ENCODE results near the gene TTC24. TPM values are rescaled to one million over a fixed set of nuclear protein-coding genes. Genes with fewer than 3 reads are reported as not detected.
A peak's percentile ranks its signal among the peaks of the same experiment; 100 is the strongest.
"Not testable (repeated sequence)": the region's sequence is repeated elsewhere in the genome, so short reads cannot be mapped to it uniquely, and the experiment has no call there.

The TTC24 gene
- total RNA-seq, 1 donor from 2014 or later: 19.6 TPM

GRCh38 chr1:156586323-156586722 lies 6.8 kb downstream of the TTC24 start:
- CTCF ChIA-PET: interaction anchor here (0.7 to 2.8 kb wide), 4 partner anchors 22 to 201 kb away, joined by 4 to 15 read pairs (median 7); no protein-coding TSS in a partner anchor
- Mint-ChIP-seq H3K27me3 (no peaks in the 10 kb centered on the region), H3K4me1 (peaks cover 35% of the 10 kb centered on the region), H3K27ac (no peak overlapping the region), H3K36me3 (ENCODE audit: low read depth) (peaks cover 8% of the 10 kb centered on the region), H3K4me3 (no peak overlapping the region), H3K9me3 (no peaks in the 10 kb centered on the region)
- intact Hi-C loops (cut with micrococcal nuclease): no loop called here
- DNase-seq (no peak), ATAC-seq (ENCODE audit: low read depth) (no peak)
- POLR2A ChIA-PET: interaction anchor here (0.9 to 1.0 kb wide), 2 partner anchors 14 to 86 kb away, joined by 4 read pairs; partner anchors contain the start of gene MEF2D
- TF ChIP-seq, protein P1, sequence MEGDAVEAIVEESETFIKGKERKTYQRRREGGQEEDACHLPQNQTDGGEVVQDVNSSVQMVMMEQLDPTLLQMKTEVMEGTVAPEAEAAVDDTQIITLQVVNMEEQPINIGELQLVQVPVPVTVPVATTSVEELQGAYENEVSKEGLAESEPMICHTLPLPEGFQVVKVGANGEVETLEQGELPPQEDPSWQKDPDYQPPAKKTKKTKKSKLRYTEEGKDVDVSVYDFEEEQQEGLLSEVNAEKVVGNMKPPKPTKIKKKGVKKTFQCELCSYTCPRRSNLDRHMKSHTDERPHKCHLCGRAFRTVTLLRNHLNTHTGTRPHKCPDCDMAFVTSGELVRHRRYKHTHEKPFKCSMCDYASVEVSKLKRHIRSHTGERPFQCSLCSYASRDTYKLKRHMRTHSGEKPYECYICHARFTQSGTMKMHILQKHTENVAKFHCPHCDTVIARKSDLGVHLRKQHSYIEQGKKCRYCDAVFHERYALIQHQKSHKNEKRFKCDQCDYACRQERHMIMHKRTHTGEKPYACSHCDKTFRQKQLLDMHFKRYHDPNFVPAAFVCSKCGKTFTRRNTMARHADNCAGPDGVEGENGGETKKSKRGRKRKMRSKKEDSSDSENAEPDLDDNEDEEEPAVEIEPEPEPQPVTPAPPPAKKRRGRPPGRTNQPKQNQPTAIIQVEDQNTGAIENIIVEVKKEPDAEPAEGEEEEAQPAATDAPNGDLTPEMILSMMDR (IDR thresholded peaks at IDR 0.05): no peak

- Mint-ChIP-seq H3K4me1 (peaks cover 31% of the 10 kb centered on the region), H3K4me3 (no peak overlapping the region)
- ATAC-seq (ENCODE audit: low read depth): no peak
Observed at GRCh38 chr1:156586892-156587477, 7.5 kb downstream of the TTC24 start.

DNA sequence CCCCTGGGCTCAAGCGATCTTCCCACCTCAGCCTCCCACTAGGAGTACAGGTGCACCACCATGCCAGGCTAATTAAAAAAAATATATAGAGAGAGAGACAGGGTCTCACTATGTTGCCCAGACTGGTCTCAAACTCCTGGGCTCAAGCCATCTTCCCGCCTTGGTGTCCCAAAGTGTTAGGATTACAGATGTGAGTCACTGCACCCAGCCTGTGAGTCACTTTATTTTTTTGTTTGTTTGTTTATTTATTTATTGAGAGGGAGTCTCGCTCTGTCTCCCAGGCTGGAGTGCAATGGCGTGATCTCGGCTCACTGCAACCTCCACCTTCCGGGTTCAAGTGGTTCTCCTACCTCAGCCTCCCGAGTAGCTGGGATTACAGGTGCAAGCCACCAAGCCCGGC lies 8.4 kb downstream of the TTC24 start:
- POLR2A ChIA-PET; ATAC-seq (ENCODE audit: low read depth); H3K27ac Mint-ChIP-seq; intact Hi-C loops (cut with micrococcal nuclease); H3K36me3 Mint-ChIP-seq (ENCODE audit: low read depth); H3K27me3 Mint-ChIP-seq; DNase-seq; H3K4me3 Mint-ChIP-seq; H3K9me3 Mint-ChIP-seq: not testable (repeated sequence)
- CTCF ChIA-PET: interaction anchor here (1.1 to 2.1 kb wide), 3 partner anchors 23 to 107 kb away, joined by 3 to 9 read pairs (median 3); no protein-coding TSS in a partner anchor
- H3K4me1 Mint-ChIP-seq: peaks cover 31% of the 10 kb centered on the region

More at GRCh38 chr1:156586892-156587477, 7.5 kb downstream of the TTC24 start:
- ChIA-PET POLR2A (interaction anchor here (0.6 to 0.9 kb wide), 4 partner anchors 14 to 729 kb away, joined by 3 to 4 read pairs (median 4); no protein-coding TSS in a partner anchor), CTCF (interaction anchor here (0.6 to 2.8 kb wide), 5 partner anchors 17 to 106 kb away, joined by 3 to 15 read pairs (median 3); no protein-coding TSS in a partner anchor)
- Mint-ChIP-seq H3K36me3 (ENCODE audit: low read depth) (peaks cover 8% of the 10 kb centered on the region), H3K9me3 (no peaks in the 10 kb centered on the region), H3K27me3 (no peaks in the 10 kb centered on the region), H3K27ac (no peak overlapping the region)
- DNase-seq: no peak
- TF ChIP-seq, protein P1 (IDR thresholded peaks at IDR 0.05): no peak
- intact Hi-C loops (cut with micrococcal nuclease): no loop called here

- CTCF ChIA-PET: interaction anchor here (1.4 to 2.1 kb wide), 3 partner anchors 19 to 108 kb away, joined by 3 to 9 read pairs (median 4); no protein-coding TSS in a partner anchor
- peaks cover 23% of the 10 kb centered on the region for H3K4me1 Mint-ChIP-seq
- no peak for DNase-seq
- H3K27ac Mint-ChIP-seq: no peak overlapping the region
- no peaks in the 10 kb centered on the region for H3K27me3 Mint-ChIP-seq
- intact Hi-C loops (cut with micrococcal nuclease): no loop called here
- no peak for ATAC-seq (ENCODE audit: low read depth)
- H3K4me3 Mint-ChIP-seq: no peak overlapping the region
- POLR2A ChIA-PET: interaction anchor here (1.2 kb wide), 1 partner anchor 38 kb away, joined by 3 read pairs; no protein-coding TSS in a partner anchor
- TF ChIP-seq, protein P1 (IDR thresholded peaks at IDR 0.05): no peak
- H3K9me3 Mint-ChIP-seq: no peaks in the 10 kb centered on the region
- peaks cover 17% of the 10 kb centered on the region for H3K36me3 Mint-ChIP-seq (ENCODE audit: low read depth)
Observed at GRCh38 chr1:156589546-156589945, 10.0 kb downstream of the TTC24 start.

- intact Hi-C loops (cut with micrococcal nuclease): loop anchor here (1.0 kb wide), 2 partner anchors 8 to 11 kb away; partner anchors contain the start of gene GPATCH4
- H3K4me1 Mint-ChIP-seq: peaks cover 21% of the 10 kb centered on the region
- no peak for ATAC-seq (ENCODE audit: low read depth)
- TF ChIP-seq, protein P1 (IDR thresholded peaks at IDR 0.05): no peak
- ChIA-PET CTCF (interaction anchor here (0.7 to 4.0 kb wide), 7 partner anchors 9 to 205 kb away, joined by 3 to 18 read pairs (median 8); no protein-coding TSS in a partner anchor), POLR2A (interaction anchor here (0.5 to 2.7 kb wide), 15 partner anchors 8 to 378 kb away, joined by 3 to 44 read pairs (median 6); partner anchors contain the start of genes GPATCH4, MEF2D and PMF1)
- peaks cover 24% of the 10 kb centered on the region for H3K36me3 Mint-ChIP-seq (ENCODE audit: low read depth)
- H3K27ac Mint-ChIP-seq: peak overlapping the region; percentile 94
- no peaks in the 10 kb centered on the region for H3K9me3 Mint-ChIP-seq
- H3K27me3 Mint-ChIP-seq: no peaks in the 10 kb centered on the region
- no peak for DNase-seq
- peak overlapping the region; percentile 24 for H3K4me3 Mint-ChIP-seq
Observed at GRCh38 chr1:156590326-156591180, 11.0 kb downstream of the TTC24 start.

Data from activated B cell treated with CpG ODN at 0.5 μM for 24 hours (primary cell).